ENCODE data around the gene POR.

The POR gene

GRCh38 chr7:75955331-75955955 is 40.5 kb downstream of the POR start:
- no peak for DNase-seq

DNA sequence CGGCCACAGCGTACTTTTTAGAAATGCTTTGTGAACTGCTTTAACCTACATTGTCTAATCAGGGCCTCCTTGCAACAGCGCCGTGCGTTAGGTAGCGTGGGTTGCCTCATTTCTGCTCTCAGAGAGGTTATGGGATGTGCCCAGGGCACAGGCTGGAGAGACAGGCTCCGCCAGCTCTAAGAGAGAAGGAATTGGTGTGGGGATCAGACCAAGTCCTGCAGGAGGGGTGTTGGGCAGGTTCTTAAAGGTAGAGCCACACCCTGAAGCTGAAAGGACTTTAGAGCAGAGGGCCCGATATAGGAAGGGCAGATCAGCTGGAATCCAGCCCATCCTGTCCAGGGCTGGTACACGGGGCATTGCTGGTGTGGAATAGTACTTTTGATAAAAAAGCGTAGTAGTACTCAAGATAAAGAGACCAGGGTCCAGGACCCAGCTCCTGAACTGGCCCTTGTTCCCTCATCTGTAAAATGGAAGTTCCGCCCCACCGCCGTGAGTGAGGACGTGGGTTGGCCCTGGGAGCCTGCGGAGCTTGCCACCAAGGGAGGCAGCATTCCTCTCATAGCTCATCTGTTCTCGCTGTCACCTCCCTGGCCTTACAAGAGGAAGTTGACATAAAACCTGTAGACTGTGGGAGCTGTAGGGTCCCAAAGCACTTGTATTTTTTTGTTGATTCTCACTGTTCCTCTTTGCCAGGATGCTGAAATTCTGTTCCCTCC is 42.2 kb downstream of the POR start:
- DNase-seq: no peak

GRCh38 chr7:75958802-75959543 is 44.0 kb downstream of the POR start:
- DNase-seq: no peak

GRCh38 chr7:75960372-75960771 is 45.4 kb downstream of the POR start:
- no peak for DNase-seq

DNA sequence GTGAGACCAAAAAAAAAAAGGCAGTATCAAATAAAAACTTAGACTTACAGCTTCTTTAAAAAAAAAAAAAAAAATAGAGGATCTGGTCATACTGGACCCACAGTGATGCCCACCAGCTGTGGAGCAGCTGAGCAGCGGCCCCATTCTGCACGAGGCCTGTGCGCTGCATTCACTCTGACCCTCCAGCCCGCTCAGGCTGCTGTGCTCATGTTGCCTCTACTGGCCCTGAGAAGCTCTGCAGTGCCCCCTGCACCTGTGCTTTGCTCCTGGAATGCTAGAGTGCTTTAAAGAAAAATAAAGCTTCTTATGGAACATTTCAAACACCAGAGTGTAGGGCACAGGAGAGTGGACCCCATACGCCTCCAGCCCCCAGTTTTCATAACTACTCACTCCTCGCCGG is 46.3 kb downstream of the POR start:
- no peak for DNase-seq

- no peak for DNase-seq
Observed at GRCh38 chr7:75962607-75963380, 47.8 kb downstream of the POR start.

DNA sequence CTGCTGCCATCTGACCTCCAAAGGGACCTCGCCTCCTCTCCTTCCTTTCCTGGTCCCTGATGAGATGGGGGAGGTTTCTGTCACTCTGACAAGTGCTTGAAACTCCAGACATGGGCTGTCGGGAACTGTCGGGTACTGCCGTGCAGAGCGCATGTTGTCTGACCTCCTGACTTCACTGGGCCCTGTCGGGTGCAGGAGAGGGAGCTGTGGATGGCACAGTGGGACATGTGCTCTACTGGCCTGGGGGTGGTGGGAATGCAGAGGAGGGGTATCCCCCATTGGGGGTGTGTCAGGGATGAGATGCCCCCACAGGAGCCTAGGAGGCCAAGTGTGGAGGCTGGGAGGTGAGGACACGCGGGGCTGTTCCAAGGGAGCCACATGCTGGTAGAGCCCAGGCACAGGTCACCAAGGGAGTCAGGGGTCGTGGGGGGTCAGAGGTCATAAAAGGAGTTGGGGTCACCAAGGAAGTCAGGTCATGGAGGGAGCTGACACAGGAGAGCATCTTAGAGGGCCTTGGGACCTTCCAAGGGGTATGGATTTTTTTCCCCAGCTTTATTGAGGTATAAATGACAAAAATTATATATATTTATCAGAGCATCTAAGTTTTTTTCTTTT is 48.5 kb downstream of the POR start:
- no peak for DNase-seq

DNA sequence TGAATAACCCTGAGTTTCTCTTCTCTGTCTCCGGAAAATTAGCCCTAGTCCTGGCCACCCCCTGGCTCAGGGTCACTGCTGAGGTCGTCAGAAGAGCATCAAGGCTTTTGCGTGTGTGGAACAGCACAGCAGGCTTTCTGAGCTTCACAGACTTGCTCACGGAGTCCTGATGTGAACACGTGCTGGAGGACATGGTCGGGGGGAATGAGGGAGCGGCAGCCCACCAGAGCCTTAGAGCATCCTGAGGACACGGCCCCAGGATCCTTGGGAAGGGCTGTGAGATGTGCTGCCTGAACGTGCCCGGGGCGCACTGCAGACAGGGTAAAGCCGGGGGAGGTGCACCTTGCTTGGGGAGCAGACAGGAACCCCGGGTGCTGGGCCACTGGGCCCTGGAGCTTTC is 50.7 kb downstream of the POR start:
- no peak for DNase-seq

- DNase-seq: no peak
Observed at GRCh38 chr7:75966190-75966961, 51.4 kb downstream of the POR start.

DNA sequence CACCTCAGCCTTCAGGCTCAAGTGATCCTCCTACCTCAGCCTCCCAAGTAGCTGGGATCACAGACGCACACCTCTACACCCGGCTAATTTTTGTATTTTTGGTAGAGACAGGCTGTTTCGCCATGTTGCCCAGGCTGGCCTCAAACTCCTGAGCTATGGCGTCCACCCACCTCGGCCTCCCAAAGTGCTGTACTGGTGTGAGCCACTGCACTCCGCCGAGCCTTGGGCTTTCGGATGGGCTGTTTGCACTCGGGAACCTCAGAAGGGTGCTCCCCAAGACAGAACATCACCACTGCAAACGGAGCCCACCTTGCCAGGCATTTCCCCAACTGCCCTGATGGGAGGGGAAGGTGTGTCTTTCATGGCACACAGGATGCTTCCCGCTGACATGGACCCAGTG is 52.1 kb downstream of the POR start:
- no peak for DNase-seq

DNA sequence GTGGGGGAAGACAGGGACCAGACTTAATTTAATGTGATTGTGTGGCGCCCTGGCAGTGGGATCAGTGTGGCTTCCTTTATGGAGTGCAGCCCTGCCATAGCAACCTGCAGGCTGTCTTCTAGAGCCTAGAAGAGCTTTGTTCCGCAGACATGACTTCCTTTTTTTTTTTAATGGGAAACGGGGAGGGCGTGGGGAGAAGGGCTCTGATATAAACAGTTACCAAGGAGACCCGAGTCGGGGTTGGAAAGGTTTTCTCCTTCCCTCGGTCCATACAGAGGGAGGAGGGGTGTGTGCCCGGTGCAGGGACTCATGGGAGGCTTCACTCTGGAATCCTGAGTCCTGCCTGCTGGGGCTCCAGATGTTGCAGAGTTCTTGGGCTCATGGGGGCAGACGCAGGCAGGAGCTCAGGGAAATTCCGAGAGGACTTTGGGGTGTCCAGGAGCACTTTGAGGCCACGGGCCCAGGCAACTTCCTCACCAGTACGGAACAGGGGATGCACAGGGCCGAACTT is 52.6 kb downstream of the POR start:
- no peak for DNase-seq

- DNase-seq: no peak
Observed at GRCh38 chr7:75968012-75968411, 53.1 kb downstream of the POR start.

- no peak for DNase-seq
Observed at GRCh38 chr7:75968561-75969001, 53.6 kb downstream of the POR start.

- DNase-seq: no peak
Observed at GRCh38 chr7:75969182-75969581, 54.2 kb downstream of the POR start.

- DNase-seq: no peak
Observed at GRCh38 chr7:75969704-75970498, 54.9 kb downstream of the POR start.

- no peak for DNase-seq
Observed at GRCh38 chr7:75971309-75971960, 56.5 kb downstream of the POR start.

DNA sequence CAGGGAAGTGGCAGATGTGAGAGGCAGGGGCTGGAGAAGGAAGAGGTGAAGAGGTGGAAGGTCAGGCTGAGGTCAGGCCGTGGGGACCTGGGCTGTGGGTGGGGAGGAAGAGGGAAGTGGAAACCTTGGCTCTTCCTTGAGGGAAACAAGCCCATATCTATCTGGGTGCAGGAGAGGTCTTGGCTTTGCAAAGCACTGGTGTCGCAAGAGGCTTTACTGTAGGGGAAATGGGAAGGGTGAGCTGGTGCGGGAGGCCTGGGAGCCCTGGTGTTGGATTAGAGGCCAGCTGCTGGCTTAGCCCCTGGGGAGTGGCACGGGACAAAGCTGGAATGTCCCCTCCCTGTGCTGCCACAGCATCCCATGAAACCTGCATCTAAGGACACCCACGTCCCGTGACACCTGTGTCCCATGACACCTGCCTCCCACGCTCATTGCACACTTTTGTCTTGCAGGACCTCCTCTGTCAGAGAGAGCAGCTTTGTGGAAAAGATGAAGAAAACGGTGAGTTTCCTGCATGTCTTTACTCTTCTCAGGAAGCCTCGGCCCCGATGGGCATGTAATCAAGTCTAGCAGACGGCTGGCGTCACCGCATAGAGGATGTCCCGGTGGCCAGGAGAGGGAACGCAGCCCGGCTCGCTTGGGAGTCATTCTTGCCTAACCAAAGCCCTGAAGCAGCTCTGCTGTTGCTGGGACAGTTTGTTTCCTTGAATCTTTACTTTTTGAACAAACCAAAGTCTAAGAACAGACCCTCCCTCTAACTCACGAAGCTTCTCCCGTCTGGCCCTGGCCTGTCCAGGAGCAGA is 57.2 kb downstream of the POR start:
- DNase-seq: no peak

DNA sequence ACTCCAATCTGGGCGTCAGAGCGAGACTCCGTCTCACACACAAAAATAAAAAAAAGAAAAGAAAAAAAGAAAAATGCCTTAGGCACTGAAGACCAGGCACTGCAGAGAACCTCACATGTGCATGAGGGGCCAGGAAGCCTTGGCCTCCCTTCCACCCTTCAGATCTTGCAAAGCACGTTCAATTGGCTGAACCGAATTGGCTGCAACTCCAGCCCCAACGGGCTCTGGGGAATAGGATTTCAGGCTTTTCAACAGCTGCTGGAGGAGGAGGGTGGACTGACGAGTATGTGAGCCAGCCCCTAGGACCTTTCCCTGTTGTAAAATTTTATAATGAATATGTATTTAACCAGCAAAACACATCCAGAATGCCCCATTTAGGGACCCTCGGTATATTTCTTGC is 62.8 kb downstream of the POR start:
- no peak for DNase-seq

DNA sequence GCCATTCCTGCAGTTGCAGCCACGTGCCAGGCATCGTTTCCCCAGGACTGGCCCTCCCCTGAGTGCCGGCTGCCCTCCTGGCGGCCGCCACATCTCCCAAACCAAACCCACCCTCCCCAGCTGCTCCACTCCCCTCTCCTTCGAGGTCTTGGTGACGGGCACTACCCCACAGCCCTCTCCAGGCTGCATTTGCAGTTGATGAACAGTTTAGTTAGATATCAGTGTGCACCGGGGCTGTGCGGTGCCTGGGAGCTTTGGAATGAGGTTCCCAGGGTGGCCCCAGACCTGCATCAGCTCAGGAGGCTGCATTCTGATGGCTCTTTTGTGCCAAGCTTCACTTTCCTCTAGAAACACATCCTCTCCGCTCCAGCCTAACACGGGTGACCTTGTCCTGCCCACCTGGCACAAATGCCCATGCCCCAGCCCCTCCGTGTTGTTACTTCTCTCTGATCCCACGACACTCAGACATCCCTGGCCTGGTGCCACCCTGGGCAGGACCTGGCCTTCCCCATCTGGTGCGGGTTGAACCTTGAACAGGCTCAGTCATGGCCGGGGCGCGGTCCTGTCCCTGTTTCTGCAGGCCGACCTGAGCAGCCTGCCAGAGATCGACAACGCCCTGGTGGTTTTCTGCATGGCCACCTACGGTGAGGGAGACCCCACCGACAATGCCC is 64.9 kb downstream of the POR start:
- DNase-seq: no peak

Data from activated T-cell treated with anti-CD3 and anti-CD28 coated beads for 4 hours (primary cell).